PC-9 (cell line): ENCODE results near the gene TNFRSF9.

Experiments
- EZH2 ChIP-seq: fragments of 200-600 bp; sonication (generic); IDR thresholded peaks from 2 replicates; pipeline ENCODE4 v1.8.0; 2017; ENCODE audit warnings: antibody characterized with exemption, low read depth
- TF ChIP-seq, protein P1 (sequence below): fragments of 200-600 bp; sonication (generic); conservative IDR thresholded peaks from 2 replicates; pipeline ENCODE4 v1.6.1; 2017; ENCODE audit warnings: mixed run types, antibody characterized with exemption, mild to moderate bottlenecking, moderate library complexity

GRCh38 chr1:7962636-7963377 is 22.2 kb upstream of the TNFRSF9 start:
- TF ChIP-seq, protein P1, sequence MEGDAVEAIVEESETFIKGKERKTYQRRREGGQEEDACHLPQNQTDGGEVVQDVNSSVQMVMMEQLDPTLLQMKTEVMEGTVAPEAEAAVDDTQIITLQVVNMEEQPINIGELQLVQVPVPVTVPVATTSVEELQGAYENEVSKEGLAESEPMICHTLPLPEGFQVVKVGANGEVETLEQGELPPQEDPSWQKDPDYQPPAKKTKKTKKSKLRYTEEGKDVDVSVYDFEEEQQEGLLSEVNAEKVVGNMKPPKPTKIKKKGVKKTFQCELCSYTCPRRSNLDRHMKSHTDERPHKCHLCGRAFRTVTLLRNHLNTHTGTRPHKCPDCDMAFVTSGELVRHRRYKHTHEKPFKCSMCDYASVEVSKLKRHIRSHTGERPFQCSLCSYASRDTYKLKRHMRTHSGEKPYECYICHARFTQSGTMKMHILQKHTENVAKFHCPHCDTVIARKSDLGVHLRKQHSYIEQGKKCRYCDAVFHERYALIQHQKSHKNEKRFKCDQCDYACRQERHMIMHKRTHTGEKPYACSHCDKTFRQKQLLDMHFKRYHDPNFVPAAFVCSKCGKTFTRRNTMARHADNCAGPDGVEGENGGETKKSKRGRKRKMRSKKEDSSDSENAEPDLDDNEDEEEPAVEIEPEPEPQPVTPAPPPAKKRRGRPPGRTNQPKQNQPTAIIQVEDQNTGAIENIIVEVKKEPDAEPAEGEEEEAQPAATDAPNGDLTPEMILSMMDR = no peak
- TF ChIP-seq EZH2 = no peak
